GM12891 (cell line): ENCODE results near the gene SULT2A1. TPM values are rescaled to one million over a fixed set of nuclear protein-coding genes. Genes with fewer than 3 reads are reported as not detected.
"Not testable (repeated sequence)": the region's sequence is repeated elsewhere in the genome, so short reads cannot be mapped to it uniquely, and the experiment has no call there.

ENCODE experiments used
- DNase-seq: peaks from one replicate; pipeline ENCODE4 v3.0.0; 2011; ENCODE audit warnings: low spot score; ENCODE audit not compliant: insufficient read length
- FAIRE-seq: peaks from 2 replicates; lab custom pipeline; 2011; peaks lifted over from hg19 to GRCh38; lab: Jason Lieb, UNC
- PAX5 ChIP-seq: IDR thresholded peaks from 2 replicates; pipeline ENCODE4 v1.6.1; 2011; ENCODE audit warnings: low read length, moderate library complexity, mild to moderate bottlenecking; ENCODE audit not compliant: insufficient read depth, severe bottlenecking
- POLR2A ChIP-seq: IDR thresholded peaks from 2 replicates; pipeline ENCODE4 v1.6.1; 2011; ENCODE audit warnings: low read depth, low read length, control low read depth
- POLR2AphosphoS5 ChIP-seq: IDR thresholded peaks from 2 replicates; pipeline ENCODE4 v1.6.1; 2011; ENCODE audit warnings: low read depth, low read length, control low read depth
- POU2F2 ChIP-seq: IDR thresholded peaks from 2 replicates; pipeline ENCODE4 v1.6.1; 2011; ENCODE audit warnings: low read depth, mild to moderate bottlenecking, control low read depth, low read length, moderate library complexity
- SPI1 ChIP-seq: IDR thresholded peaks from 2 replicates; pipeline ENCODE4 v1.6.1; 2011; ENCODE audit warnings: low read depth, low read length, control low read depth
- TAF1 ChIP-seq: IDR thresholded peaks from 2 replicates; pipeline ENCODE4 v1.6.1; 2011; ENCODE audit warnings: low read depth, low read length, control low read depth
- polyA plus RNA-seq: library from polyadenylated mRNA; unstranded; fragments of >200 nt; gene quantifications from one replicate; pipeline ENCODE4 v1.2.1, GENCODE V29; 2012; ENCODE audit warnings: low read depth, missing spikeins, inconsistent platforms; ENCODE audit not compliant: missing spikeins

Gene SULT2A1
- polyA plus RNA-seq, result not detected

- DNase-seq (no peak), FAIRE-seq (no peak)
- TF ChIP-seq TAF1, result no peak
- no peak for TF ChIP-seq SPI1
- no peak for TF ChIP-seq PAX5
- TF ChIP-seq POLR2A, result no peak
- no peak for TF ChIP-seq POU2F2
- TF ChIP-seq POLR2AphosphoS5, result no peak
Measured at GRCh38 chr19:47886010-47886559, at the start of gene SULT2A1. Gene SULT2A1 (minus strand): TSS chr19:47886315. CDS start chr19:47886257, 58 bp downstream.

GRCh38 chr19:47928581-47928980 lies 42.5 kb upstream of the SULT2A1 start:
- DNase-seq, FAIRE-seq: not testable (repeated sequence)

GRCh38 chr19:47920107-47920506 lies 34.0 kb upstream of the SULT2A1 start:
- FAIRE-seq, DNase-seq: not testable (repeated sequence)

- DNase-seq, FAIRE-seq: not testable (repeated sequence)
Measured at GRCh38 chr19:47910191-47910590, 24.1 kb upstream of the SULT2A1 start.

- DNase-seq, FAIRE-seq: not testable (repeated sequence)
Measured at GRCh38 chr19:47909350-47909749, 23.2 kb upstream of the SULT2A1 start.

GRCh38 chr19:47901370-47901769 lies 15.3 kb upstream of the SULT2A1 start:
- FAIRE-seq (no peak), DNase-seq (no peak)
- TF ChIP-seq POU2F2, result no peak
- no peak for TF ChIP-seq TAF1
- no peak for TF ChIP-seq POLR2AphosphoS5
- TF ChIP-seq SPI1, result no peak
- TF ChIP-seq PAX5, result no peak
- TF ChIP-seq POLR2A, result no peak

GRCh38 chr19:47899335-47899734 lies 13.2 kb upstream of the SULT2A1 start:
- TF ChIP-seq POLR2A (no peak), POU2F2 (no peak), SPI1 (no peak)
- FAIRE-seq (no peak), DNase-seq (no peak)

- TF ChIP-seq POLR2AphosphoS5, result no peak
- no peak for TF ChIP-seq POLR2A
- TF ChIP-seq TAF1, result no peak
- TF ChIP-seq PAX5, result no peak
- TF ChIP-seq POU2F2, result no peak
- no peak for TF ChIP-seq SPI1
- no peak for FAIRE-seq
- no peak for DNase-seq
Measured at GRCh38 chr19:47897861-47898260, 11.7 kb upstream of the SULT2A1 start.

- no peak for DNase-seq
- TF ChIP-seq POU2F2 (no peak), POLR2A (no peak), SPI1 (no peak), PAX5 (no peak), TAF1 (no peak), POLR2AphosphoS5 (no peak)
- FAIRE-seq, result no peak
Measured at GRCh38 chr19:47896773-47897172, 10.7 kb upstream of the SULT2A1 start.

GRCh38 chr19:47896019-47896418 lies 9.9 kb upstream of the SULT2A1 start:
- TF ChIP-seq POLR2AphosphoS5 (no peak), POU2F2 (no peak), SPI1 (no peak), POLR2A (no peak), TAF1 (no peak), PAX5 (no peak)
- no peak for FAIRE-seq
- DNase-seq, result no peak

GRCh38 chr19:47895165-47895782 lies 9.2 kb upstream of the SULT2A1 start:
- TF ChIP-seq TAF1 (no peak), POLR2A (no peak), POU2F2 (no peak), SPI1 (no peak), PAX5 (no peak), POLR2AphosphoS5 (no peak)
- FAIRE-seq, result no peak

More at GRCh38 chr19:47895165-47895782, 9.2 kb upstream of the SULT2A1 start:
- DNase-seq, result no peak
